Uterus (tissue), 4 donors: ENCODE data around the gene SYNPO. TPM values are rescaled to one million over a fixed set of nuclear protein-coding genes. Genes with fewer than 3 reads are reported as not detected.

Source experiments
- DNase-seq, 2 donors: peaks; one replicate each; pipeline ENCODE4 v3.0.0-alpha.2; 2019 to 2020
- H3K27ac ChIP-seq, 2 donors: fragments of 200-600 bp; sonication (generic); 1 replicate in 1 of 2; 2 replicates in 1 of 2; pipeline ENCODE4 v1.5.1; 2016 to 2018
- H3K27me3 ChIP-seq, 2 donors: fragments of 200-600 bp; sonication (generic); one replicate each; pipeline ENCODE4 v1.5.1; 2018 to 2019; ENCODE audit warnings: control low read depth in 1 of 2
- H3K36me3 ChIP-seq, 2 donors: fragments of 200-600 bp; sonication (generic); one replicate each; pipeline ENCODE4 v1.5.1; 2019; ENCODE audit warnings: control low read depth in 1 of 2
- H3K4me1 ChIP-seq, 2 donors: fragments of 200-600 bp; sonication (generic); one replicate each; pipeline ENCODE4 v1.5.1; 2018 to 2019; ENCODE audit warnings: control low read depth in 1 of 2
- H3K4me3 ChIP-seq, 2 donors: fragments of 200-600 bp; sonication (generic); 1 replicate in 1 of 2; 2 replicates in 1 of 2; pipeline ENCODE4 v1.5.1; 2018 to 2019; ENCODE audit warnings: mild to moderate bottlenecking in 1 of 2
- H3K9me3 ChIP-seq, 2 donors: fragments of 200-600 bp; sonication (generic); one replicate each; pipeline ENCODE4 v1.5.1; 2019; ENCODE audit warnings: control low read depth in 1 of 2
- CTCF ChIP-seq, 4 experiments: fragments of 200-600 bp in 2 of 4; fragments of 450-650 bp in 2 of 4; sonication (generic) in 2 of 4; IDR thresholded peaks; one replicate each; pipeline ENCODE4 v1.5.1; 2016 to 2019; ENCODE audit warnings: antibody characterized with exemption in 4 of 4, mild to moderate bottlenecking in 2 of 4, moderate library complexity in 1 of 4
- POLR2A ChIP-seq, 2 donors: fragments of 450-650 bp; IDR thresholded peaks; one replicate each; pipeline ENCODE4 v1.6.1; 2016; ENCODE audit warnings: antibody characterized with exemption in 2 of 2, mild to moderate bottlenecking in 1 of 2, moderate library complexity in 1 of 2
- intact Hi-C: fragments of 100-400 bp; cut with DNase I; formaldehyde crosslinking; loops from one replicate; pipeline ENCODE4 v1.15.1; 2023; ENCODE audit warnings: low total_unique reads
- total RNA-seq, 4 donors: library from RNA; depleted of rRNA in 3 of 4; stranded (reverse); fragments of >200 nt in 3 of 4; gene quantifications; one replicate each; pipeline versions ENCODE4 v1.1.0 to v1.2.4, GENCODE V29; 2014 to 2023
- donor health status: DM: yes; HTN: yes; CAD: no.

SYNPO gene
- total RNA-seq, 4 donors from 2014 or later: 3.6 to 146 (median 10.6) TPM

- no peak for TF ChIP-seq CTCF (IDR thresholded peaks at IDR 0.05)
- TF ChIP-seq POLR2A (IDR thresholded peaks at IDR 0.05): no peak
- H3K4me1 ChIP-seq: no peaks in the 10 kb centered on the region
- H3K9me3 ChIP-seq: no peaks in the 10 kb centered on the region
- H3K27me3 ChIP-seq: no peaks in the 10 kb centered on the region
- peak overlapping the region; percentile 58 to 64 for H3K4me3 ChIP-seq
- DNase-seq: peak; percentile 62 to 64
- no peaks in the 10 kb centered on the region for H3K36me3 ChIP-seq
- peak overlapping the region; percentile 85 to 90 for H3K27ac ChIP-seq
- intact Hi-C loops: no loop called here
Observed at GRCh38 chr5:150625164-150625535, 15.3 kb upstream of the SYNPO start.

- TF ChIP-seq CTCF (IDR thresholded peaks at IDR 0.05) (no peak), POLR2A (IDR thresholded peaks at IDR 0.05) (no peak)
- Histone ChIP-seq H3K9me3 (no peaks in the 10 kb centered on the region), H3K36me3 (no peaks in the 10 kb centered on the region), H3K4me3 (peak overlapping the region; percentile 58 to 64), H3K4me1 (peaks cover 0 to 5% of the 10 kb centered on the region in 2 donors), H3K27me3 (no peaks in the 10 kb centered on the region), H3K27ac (peak overlapping the region; percentile 85 to 90)
- intact Hi-C loops: no loop called here
- no peak for DNase-seq
Observed at GRCh38 chr5:150625831-150626746, 14.4 kb upstream of the SYNPO start.

DNA sequence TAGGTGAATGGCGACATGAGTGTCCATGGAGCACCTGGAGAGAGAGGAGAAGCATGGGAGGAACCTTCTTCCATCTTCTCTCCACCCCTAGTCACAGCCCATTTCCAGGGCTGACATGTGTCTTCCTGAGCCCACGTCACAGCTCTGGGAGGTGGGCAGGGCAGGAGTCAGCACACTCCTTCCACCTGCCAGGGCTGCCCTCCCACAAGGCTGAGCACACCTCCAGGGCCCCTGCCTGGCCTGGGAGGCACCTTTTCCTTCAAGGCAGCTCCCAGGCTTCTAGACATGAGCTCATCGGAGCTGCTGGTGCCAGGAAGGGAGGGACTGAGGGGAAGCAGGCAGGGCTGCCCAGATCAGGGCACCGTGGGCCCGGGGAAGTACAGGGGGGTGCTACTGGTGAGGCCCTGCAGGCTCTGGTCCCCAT lies 13.6 kb upstream of the SYNPO start:
- peak in 1 of 2 donors; percentile 66 for DNase-seq
- Histone ChIP-seq H3K9me3 (no peaks in the 10 kb centered on the region), H3K36me3 (no peaks in the 10 kb centered on the region), H3K27ac (peak overlapping the region; percentile 85 to 90), H3K4me1 (peaks cover 0 to 5% of the 10 kb centered on the region in 2 donors), H3K27me3 (no peaks in the 10 kb centered on the region), H3K4me3 (no peak overlapping the region)
- no peak for TF ChIP-seq CTCF (IDR thresholded peaks at IDR 0.05)
- peak; percentile 22 to 35 for TF ChIP-seq POLR2A (IDR thresholded peaks at IDR 0.05)
- intact Hi-C loops: no loop called here

DNA sequence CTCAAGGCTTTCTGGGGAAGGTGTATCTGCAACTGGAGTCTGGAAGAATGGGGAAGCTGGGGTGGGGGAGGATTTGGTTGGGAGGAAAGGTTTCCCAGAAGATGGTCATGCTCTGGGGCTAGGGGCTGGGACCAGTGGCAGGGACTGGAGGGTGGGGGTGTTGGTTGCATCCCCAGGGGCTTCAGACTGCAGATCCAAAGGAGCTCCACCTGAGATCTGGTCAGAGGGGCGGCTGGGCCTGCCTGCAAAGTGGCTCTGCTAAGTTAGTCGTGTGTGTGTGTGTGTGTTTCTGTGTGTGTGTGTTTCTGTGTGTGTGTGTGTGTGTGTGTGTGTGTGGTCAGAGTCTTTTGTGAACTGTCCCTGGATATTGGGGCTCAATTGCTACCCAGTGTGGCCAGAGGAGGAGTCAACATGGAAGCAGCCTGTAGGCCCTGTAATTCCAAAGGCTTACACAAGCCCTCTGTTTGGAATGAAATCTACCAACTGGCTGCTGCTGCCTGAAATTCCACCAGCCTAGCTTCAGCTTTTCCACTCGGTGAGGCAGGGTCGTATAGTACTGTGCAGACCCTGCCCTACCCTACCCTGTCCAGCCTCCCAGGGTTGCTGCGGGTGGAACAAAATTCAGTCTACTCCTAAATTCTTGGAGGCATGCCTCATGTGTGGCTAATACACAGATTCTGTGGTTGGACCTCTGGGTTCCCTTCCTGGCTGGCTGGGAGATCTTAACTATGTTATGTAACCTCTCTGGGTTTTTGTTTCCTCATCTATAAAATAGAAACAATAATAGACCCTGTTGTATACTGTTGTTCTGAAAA lies 12.5 kb upstream of the SYNPO start:
- TF ChIP-seq CTCF (IDR thresholded peaks at IDR 0.05) (no peak), POLR2A (IDR thresholded peaks at IDR 0.05) (no peak)
- Histone ChIP-seq H3K9me3 (no peaks in the 10 kb centered on the region), H3K4me1 (peaks cover 2 to 11% of the 10 kb centered on the region in 2 donors), H3K36me3 (no peaks in the 10 kb centered on the region), H3K27ac (peak overlapping the region; percentile 55 to 90), H3K4me3 (no peak overlapping the region), H3K27me3 (no peaks in the 10 kb centered on the region)
- DNase-seq: no peak
- intact Hi-C loops: no loop called here
